8988T (cell line): ENCODE measurements around the gene TTC24.
"Not testable (repeated sequence)": the region's sequence is repeated elsewhere in the genome, so short reads cannot be mapped to it uniquely, and the experiment has no call there.

Source experiments
- DNase-seq: peaks from one replicate; pipeline ENCODE4 v3.0.0; 2011

Gene TTC24

DNA sequence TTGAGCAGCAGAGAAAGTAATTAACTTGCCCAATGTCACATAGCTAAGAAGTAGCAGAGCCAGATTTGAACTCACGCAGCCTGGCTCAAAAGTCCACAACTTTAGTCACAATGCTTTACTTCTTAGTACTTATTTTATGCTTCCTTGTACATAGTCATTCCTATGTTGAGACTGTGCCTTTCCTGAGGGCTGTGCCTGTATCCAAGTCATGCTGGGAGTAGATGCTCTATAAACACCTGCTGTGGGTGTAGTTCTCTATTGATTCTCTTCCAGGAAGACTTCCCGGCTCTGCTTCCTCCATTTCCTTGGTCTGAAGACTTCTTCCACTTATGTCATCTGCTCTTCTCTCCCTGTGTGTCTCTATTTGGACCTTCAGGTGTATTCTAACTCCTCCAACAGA lies 23.8 kb upstream of the TTC24 start:
- DNase-seq: no peak

- DNase-seq: no peak
Observed at GRCh38 chr1:156556354-156556753, 23.2 kb upstream of the TTC24 start.

GRCh38 chr1:156559086-156559796 lies 20.3 kb upstream of the TTC24 start:
- DNase-seq: no peak

DNA sequence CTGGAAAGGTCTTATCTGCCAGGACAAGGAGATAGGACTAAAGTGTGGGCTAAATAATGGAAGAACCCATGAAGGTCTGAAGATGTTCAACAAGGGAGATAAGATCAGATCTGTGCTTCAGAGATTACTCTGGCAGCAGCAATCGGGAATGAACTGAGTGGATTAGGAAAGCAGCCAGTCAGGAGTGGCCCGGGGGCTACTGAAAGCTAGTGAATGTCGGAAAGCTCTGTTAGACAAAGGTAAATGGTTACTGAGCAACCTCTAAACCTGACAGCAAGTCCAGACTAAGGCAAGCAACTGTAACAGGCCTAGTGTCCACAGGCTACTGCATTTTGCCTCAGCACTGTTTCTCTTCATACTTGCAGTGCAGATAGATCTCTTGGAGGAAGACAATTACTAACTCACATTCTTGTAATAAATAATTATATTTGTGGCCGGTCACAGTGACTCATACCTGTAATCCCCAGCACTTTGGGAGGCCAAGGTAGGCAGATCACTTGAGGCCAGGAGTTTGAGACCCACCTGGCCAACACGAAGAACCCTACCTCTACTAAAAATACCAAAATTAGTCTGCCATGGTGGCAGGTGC lies 19.6 kb upstream of the TTC24 start:
- no peak for DNase-seq

GRCh38 chr1:156560585-156561163 lies 18.8 kb upstream of the TTC24 start:
- no peak for DNase-seq

DNA sequence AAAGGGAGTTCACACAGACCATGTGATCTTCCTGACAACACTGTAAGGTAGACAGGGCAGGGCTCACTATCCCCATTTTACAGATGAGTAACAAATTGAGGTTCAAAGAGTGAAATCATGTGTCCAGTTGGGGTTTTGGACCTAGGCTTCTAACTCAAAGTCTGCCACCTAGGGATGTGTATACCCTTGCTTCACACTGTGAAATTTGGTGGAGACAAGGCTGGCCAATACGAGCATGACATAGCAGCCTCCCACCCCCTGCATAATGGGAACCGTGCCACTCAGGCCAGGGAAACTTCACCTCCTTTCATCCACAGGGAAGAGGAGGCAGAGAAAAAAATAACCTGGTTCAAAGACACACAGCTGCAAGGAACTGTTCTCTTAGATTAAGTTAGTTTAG lies 14.0 kb upstream of the TTC24 start:
- no peak for DNase-seq

DNA sequence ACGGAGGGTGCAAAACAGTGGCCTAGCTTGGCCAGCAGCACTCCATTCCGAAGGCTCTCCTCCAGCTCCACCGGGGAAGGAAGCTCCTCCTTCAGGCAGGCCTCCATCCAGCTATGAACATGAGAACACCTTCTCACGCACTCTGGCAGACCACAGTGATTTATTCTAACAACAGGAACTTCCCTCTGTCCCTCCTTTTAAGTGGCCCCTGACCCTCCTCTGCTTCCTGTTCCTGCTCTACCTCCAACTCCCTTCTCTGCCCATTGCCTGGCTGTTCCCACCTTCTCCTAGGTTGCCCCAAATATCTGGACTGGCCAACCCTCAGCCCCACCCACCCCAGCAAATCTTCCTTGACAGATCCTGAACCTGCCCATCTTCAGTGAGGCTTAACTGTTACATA lies 13.1 kb upstream of the TTC24 start:
- DNase-seq: no peak

DNA sequence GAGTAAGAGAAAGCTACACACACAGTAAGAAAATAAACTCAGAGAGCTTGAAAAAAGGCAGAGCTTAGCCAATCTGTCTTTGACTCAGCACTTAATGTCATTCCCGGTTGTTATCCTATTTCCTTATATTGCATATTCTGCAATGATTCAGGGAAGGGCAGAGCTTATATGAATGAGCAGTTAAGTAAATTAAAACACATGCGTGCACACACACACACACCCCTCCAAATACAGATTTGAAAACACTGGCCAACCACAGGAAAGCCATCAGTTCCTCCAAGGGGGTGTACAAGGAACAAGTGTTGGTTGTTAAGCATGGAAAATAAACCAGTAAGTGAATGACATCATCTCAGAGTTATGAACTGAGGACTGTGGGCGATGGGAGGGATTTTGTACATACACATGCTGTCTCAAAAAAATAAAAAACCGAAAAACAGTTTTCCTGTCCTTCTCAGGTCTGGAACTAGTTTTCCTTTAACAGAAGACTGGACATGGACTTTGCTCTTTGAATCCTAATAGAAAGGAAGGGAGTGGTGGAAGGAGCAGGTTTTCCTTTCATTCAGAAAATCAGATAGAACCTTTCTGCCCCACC lies 8.2 kb upstream of the TTC24 start:
- no peak for DNase-seq

GRCh38 chr1:156571919-156572662 lies 7.4 kb upstream of the TTC24 start, which contains the start of gene IQGAP3:
TSS of gene IQGAP3 (minus strand) at chr1:156572565. CDS start at chr1:156572529, 36 bp downstream.
- peak; percentile 95 for DNase-seq

- no peak for DNase-seq
Observed at GRCh38 chr1:156572663-156573018, 6.9 kb upstream of the TTC24 start.

- DNase-seq: no peak
Observed at GRCh38 chr1:156574039-156574633, 5.4 kb upstream of the TTC24 start.

DNA sequence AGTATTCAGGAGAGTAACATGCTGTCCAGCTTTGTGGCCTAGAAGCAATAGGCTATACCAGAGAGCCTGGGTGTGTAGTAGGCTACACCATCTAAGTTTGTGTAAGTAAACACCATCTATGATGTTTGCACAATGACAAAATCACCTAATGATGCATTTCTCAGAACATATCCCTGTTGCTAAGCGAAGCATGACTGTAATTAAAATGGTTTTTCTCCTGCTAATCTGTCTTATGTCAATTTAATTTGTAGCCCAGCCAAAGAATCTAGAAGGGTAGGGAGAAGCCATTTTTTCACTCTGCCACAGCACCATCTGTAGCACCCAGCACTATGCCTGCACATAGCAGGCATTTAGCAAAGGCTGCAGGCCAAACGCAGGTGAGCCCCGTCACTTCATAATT lies 2.0 kb upstream of the TTC24 start:
- DNase-seq: no peak

DNA sequence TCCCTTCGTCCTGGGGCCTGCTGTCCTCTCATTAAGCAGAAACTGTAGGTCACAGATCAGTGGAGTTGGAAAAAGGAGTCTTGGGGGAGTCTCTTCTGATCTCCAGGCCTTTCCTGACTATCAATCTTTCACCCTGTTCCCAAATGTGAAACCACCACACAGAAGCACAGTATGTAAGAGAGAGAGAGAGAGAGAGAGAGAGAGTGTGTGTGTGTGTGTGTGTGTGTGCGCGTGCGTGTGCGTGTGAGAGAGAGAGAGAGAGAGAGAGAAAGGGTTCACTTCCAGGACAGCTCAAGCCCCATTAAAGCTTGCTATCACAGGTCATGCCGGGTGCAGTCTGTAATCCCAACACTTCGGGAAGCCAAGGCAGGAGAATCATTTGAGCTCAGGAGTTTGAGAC lies 1.5 kb upstream of the TTC24 start:
- DNase-seq: no peak

GRCh38 chr1:156581661-156582387 lies 2.3 kb downstream of the TTC24 start:
- DNase-seq: no peak

- DNase-seq: no peak
Observed at GRCh38 chr1:156582388-156583017, 3.0 kb downstream of the TTC24 start.

DNA sequence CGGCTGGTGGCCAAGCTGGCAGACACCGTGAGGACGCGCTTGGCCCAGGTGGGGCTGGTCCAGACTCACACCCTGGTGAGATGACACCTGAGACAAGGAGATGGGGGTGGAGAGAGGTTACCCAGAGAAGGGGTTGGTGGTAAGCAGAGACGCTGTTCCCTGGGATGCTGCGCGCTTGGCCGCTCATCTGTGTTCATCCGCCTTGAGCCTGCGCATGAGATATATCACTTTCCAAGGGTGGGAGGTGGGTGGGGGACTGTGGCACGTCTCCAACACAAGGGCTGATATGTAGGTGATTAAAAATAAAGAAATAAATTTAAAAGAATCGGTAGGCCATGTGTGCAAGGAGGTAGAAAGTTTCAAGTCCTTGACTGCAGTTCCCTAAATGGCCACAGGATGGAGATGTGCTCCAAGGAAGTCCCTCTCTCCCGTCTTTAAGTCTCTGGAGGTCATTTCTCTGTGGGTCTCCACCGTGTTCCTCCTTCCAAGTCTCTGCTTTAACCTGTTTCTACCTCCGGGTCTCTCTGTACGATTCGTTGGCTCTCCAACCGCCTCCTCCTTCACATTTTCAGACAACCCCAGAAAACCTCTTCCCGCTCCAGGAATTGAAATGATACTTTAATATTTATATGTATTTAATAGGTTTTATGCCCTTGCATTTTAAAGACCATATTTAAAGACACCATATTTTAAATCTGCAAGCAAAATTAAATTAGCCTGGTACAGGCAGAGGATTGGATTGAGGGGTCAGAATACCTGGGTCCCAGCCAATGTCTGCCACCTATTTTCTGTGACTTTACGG lies 4.5 kb downstream of the TTC24 start:
- peak; percentile 63 for DNase-seq

GRCh38 chr1:156584813-156585212 lies 5.3 kb downstream of the TTC24 start:
- DNase-seq: peak; percentile 62

DNA sequence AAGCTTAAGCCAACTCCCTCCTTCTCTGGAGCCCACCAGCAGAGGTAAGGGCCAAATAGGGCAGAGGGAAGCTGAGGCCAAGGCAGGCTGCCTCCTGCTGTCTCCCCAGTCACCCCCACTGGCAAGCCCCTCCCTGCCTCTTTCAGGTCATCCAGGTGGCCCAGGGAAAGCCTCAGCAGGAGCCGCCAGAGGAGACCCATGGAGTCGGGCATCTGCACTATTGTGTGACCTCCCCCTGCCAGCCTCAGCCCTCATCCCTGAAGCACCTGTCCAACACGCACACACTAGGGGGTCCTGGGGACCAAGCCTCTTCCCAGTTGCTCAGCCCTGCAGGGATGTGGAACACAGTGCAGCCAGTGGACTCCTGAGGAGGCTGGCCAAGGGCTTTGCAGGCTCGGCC lies 6.8 kb downstream of the TTC24 start:
- no peak for DNase-seq

DNA sequence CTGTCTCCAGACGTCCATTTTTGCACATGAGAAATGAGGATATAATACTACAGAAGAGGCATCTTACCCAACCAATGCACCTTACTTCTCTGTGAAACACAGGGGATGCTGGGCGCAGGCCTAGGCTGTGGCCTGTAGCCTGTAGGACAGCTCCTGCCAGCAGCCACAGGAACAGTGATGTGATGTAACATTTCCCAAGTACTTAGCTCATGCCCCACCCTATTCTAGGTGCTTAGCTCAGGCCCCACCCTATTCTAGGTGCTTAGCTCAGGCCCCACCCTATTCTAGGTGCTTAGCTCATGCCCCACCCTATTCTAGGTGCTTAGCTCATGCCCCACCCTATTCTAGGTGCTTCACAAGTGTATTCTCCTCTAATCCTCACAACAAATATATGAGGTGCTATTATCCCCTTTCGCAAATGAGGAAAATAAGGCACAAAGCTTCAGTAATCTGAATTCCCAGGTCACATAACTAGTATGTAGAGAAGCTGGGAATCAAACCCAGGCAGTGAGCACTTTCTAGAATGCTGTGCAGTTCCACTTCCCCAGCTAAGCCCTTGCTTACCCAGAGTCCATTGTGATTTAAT lies 7.5 kb downstream of the TTC24 start:
- no peak for DNase-seq

DNA sequence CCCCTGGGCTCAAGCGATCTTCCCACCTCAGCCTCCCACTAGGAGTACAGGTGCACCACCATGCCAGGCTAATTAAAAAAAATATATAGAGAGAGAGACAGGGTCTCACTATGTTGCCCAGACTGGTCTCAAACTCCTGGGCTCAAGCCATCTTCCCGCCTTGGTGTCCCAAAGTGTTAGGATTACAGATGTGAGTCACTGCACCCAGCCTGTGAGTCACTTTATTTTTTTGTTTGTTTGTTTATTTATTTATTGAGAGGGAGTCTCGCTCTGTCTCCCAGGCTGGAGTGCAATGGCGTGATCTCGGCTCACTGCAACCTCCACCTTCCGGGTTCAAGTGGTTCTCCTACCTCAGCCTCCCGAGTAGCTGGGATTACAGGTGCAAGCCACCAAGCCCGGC lies 8.4 kb downstream of the TTC24 start:
- not testable (repeated sequence) for DNase-seq

DNA sequence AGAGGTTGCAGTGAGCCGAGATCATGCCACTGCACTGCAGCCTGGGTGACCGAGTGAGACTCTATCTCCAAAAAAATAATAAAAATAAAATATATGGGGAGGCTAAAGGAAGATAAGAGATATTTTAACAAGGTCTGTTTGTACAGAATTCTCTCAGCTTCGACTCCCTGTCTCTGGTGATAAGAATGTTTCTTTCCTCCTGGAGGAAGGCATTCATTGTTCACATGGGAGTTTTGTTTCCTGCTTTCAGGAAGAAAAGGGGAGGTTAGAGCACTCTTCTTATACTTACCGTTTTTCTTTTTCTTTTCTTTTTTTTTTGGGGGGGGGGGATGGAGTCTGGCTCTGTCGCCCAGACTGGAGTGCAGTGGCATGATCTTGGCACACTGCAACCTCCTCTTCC lies 10.0 kb downstream of the TTC24 start:
- no peak for DNase-seq
